SKM-1 (cell line): ENCODE measurements around the gene APOB.

Experiments used
- DNase-seq: peaks from one replicate; lab custom pipeline; 2025; ENCODE audit not compliant: unreplicated experiment; lab: John Stamatoyannopoulos, UW

The APOB gene

DNA sequence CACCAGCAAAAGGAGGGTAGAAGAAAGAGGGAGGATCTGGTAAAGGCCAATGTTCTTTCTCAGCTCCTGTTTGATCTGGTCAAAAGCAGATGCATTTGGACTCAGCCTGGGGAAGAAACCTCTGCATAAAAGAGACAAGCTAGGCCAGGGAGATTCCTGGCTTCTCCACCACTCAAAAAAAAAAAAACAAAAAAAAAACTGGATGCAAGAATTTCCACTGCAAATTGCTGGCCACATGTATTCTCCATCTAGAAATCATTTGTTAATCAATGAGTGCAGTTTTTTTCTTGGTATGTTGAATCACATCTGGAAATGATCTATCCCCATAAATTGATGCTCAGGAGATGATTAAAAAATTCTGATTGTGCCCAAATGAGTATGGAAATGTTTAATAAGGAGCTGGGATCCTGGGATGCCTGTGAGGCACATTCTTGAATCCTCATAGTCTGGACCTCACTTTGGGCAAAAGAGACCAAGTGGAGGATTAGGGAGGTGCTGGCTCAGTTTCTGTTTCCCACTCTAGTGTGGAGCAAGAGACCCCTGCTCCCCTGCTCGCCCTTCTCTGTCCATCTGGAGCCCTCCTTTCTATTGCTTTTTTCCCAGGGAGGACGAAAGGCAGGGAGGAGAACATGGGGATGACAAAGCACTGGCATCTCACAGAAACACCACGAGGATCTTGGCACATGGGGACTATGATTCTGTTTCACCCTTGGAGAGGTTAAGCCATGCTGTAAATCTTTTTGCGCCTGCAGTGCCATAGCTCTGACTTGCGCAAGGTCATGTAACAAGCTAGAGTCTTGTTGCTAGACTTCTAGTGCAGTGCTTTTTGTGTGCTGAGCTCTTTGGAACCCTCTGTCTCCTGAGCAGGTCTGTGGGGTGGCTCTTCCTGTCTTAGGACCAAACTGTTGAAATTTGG, 57.6 kb downstream of the APOB start:
- no peak for DNase-seq

DNA sequence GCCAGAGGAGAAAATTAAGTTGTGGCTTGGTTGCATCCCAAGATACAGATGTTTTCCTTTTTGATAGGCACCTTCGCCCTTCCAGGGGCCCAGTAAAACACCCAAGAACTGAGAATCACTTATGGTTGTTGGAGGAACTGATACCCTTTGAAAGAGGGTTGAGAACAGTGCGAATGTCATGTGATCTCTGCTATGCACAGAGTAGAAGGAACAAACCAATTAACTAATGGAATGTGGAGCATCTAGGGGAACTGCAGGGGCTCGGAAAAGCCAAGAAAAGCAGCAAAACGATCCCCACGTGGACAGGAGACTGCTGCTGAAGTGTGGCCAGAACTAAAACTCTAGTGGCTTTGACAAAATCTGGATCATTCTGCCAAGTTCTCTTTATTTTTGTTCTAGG, 58.8 kb downstream of the APOB start:
- no peak for DNase-seq

DNA sequence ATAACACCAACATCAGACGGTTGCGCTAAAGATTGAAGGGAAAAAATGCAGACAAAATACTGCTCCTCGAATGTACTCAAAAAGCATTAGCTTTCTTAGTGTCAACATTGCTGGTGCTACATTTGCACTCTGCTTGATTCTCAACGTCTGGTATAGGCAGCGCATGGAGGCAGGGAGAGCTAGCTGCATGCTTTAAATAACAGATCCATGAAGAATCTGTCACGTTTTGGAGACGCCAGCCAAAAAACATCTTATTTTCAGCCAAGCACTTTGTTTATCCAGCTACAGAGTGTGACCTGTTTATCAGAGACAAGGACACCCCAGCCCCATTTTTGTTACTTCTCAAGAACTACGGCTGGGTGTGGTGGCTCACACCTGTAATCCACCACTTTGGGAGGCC, 59.5 kb downstream of the APOB start:
- no peak for DNase-seq

DNA sequence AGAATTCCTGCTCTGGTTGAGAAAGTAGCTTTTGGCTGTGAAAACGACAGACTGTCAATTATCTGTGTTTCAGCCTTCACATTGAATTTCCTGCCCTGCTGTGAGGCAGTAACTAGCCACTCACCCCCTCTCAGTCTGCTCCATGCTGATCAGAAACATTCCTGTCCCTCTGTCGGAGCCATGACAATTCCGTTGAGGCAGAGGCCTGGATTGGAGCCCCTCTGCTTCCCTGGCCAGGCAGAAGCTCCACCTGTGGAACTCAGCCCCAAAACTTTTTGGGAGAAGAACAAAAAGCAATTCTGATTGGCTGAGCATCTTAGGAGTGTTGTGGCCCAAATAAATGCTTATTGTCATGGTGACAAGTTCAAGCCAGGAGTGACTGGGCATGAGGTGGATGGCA, 60.0 kb downstream of the APOB start:
- DNase-seq, result no peak

DNA sequence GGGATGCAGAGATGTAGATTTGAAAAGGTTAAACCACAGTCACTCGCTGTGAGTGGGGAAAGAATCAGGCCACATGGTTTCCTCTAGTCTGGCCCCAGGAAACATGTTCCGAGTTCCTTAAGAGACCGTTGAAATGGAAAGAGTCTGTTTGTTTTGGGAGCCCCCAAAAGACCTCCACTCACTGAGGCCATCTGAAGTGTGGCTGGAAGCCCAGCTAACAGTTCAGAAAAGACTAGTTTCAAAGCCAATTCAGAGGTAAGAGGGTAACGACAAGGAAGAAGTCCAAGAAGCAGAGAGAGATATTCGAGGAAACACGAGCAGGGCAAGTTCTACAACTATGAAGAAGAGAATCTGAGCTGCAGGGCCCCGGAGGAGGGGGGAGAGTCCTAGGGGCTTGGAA, 61.0 kb downstream of the APOB start:
- DNase-seq, result no peak

DNA sequence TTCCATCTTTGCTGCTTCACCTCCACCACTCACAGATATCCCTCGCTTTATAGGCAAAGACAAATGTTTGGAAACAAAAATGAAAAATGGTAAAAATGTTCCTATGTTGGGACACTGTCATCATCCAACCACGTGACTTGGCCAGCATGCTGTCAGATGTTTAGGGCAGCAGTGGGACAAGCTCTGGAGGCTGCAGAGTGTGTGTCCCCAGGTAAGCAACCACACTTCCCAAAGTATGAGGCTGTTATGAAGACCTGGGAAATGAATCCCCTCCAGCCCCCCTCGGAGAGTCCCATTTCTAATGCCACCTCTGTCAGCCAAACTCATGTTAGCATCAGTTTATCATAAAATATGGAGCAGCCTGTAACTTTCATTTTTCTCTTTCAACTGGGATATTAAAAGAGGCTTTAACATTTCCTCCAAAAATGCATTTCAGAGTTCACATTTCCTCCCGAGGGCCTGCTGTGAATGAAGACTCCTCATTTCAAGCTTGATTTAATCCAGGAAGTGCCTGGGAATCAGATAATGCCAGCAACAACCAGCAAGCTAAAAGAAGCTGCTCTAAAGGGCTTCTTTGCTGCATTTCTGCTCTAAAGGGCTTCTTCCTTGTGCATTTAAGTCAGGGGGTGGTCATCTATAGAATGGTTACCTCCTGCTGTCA, 66.2 kb downstream of the APOB start:
- DNase-seq, result no peak

DNA sequence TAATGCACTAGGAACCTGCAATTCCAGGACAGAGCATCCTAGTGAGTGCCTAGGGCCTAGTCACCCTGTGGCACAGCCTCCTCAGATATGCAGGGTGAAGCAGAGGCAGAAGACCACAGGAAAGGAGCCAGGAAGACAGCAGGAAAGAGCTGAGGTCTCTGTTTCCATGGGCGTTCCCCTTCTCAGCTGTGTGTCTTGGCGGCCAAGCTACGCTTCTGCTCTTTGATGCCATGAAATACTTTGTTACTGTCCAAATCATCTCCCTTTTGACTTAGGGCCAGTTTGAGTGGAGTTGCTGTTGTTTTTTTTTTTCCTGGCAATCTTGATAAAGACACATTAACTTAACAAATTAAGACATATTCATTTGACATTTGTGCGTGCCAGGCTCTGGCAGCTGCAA, 67.3 kb downstream of the APOB start:
- DNase-seq, result no peak

DNA sequence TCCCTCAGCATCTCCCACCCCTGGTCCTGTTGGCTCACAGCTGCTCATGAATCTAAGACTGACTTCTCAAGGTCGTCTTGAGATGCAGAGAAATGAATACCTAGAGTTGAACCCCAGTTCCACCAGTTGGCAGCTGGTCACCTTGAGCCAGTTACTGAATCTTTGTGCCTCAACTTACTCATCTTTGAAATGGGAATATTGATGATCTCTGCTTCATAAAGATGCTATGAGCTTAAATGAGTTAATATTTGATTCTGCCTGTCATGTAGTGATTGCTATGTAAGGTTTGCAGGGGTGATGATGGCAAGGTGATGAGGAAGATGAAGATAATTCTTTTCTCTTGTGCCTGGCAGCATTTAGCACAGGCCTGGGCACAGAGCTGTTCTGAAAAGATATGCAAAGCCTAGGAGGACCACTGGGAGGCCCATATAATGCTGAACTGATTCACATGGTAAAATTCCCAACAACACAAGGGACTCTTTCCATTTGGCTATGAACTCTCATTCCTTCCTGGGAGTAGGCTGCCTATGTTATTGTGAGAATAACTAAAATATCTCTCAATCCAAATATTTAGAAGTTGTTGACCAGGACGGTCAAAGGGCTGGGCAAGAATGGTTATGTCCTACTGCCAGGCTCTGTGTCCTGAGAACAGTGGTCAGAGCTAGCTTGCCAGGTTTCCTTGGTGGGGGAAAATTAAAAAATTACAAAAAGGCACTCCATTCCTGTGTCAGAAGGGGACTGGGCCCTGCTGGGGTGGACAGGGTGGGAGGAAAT, 70.9 kb downstream of the APOB start:
- DNase-seq, result no peak

DNA sequence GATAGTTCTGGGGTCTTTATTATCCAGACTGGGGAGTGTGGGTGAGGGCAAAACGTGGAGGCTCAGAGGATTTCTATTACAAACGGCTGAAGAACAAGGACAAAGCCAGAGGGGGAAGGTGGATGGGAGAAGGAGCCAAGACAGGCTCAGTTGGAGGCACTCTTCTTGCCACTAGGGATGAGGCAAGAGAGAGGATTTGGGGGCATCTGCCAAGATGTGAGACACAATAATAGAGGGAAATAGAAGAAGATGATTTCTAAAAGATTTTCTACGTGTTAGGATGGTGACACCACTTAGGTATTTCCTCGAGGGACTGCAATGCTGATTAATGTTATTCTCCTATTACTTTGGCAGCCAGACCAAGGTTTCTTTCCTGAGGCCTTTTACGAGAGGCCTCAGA, 71.8 kb downstream of the APOB start:
- DNase-seq, result no peak

DNA sequence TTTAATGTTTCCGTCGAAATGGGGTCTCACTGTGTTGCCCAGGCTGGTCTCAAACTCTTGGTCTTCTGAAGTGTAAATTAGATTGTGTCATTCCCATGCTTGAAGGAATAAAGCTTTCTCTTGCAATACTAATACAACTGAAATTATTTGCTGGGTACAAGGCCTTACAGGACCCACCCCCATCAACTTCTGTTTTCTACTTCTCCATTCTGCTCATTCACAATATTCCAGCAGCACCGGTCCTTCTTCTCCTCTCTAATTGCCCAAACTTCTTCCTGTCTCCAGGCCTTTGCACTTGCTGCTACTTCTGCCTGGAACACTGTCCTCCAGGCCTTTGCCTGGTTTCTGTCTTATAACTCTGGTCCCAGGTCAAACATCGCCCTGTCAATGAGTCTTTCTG, 73.8 kb downstream of the APOB start:
- DNase-seq, result peak; percentile 22

DNA sequence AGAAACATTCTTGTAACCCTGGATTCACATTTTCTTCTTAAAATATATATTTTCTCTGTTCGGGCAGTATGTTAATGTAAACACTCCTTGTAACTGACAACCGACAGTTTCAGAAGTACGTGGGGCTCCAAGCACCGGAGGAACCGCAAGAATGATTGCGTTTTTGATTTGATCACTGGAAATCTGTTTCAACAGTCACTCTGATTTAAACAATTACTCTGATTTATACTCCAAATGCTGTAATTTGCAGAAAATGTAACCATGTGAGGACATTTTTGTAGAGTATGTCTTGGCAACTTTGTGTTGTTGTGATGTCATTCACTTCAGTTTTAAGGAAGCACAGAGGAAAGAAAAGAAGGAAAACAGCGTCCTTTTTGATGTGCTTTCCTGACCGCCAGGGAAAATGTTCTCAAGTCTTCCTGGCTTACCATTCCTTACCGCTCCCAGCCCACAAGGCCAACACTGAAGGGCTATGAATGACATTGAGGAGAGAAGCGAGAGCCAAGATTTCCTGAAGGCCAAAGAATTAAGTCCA, 77.7 kb downstream of the APOB start:
- no peak for DNase-seq

DNA sequence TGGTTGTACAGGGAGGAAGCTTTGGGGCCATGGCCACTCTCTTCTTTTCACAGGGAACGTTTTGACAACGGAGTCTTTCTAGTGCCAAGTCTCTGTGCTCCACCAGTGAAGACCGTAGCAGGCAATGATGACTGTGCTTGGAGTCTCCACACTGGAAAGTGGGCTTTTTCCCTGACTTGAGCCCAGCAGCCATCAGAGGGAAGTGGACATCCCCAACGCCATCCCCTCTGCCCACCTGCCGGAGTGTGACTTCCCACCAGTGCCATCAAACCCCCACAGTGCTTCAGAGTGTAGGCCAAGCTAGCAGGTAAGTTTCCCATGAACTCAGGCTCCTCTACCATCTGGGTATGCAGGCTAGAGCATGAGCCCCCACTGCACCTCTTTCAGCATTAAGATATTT, 78.7 kb downstream of the APOB start:
- no peak for DNase-seq

DNA sequence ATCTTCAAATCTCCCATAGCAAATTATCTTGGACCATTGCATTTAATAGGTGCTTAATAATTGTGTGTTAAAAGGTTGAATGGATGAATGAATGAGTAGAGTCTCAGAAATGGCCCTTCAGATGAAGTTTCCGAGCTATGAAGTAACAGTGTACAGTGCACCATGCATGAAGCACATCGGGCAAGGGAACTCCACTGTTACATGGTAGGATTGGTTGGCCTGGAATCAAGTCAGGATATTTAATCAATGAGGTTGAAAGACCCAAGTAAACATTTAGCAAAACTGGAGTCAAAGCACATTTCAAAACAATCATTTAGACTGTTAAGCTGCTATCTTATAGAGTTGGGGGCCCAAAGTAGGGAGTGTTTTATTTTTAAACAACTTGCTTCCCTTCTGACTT, 80.0 kb downstream of the APOB start:
- DNase-seq, result no peak

DNA sequence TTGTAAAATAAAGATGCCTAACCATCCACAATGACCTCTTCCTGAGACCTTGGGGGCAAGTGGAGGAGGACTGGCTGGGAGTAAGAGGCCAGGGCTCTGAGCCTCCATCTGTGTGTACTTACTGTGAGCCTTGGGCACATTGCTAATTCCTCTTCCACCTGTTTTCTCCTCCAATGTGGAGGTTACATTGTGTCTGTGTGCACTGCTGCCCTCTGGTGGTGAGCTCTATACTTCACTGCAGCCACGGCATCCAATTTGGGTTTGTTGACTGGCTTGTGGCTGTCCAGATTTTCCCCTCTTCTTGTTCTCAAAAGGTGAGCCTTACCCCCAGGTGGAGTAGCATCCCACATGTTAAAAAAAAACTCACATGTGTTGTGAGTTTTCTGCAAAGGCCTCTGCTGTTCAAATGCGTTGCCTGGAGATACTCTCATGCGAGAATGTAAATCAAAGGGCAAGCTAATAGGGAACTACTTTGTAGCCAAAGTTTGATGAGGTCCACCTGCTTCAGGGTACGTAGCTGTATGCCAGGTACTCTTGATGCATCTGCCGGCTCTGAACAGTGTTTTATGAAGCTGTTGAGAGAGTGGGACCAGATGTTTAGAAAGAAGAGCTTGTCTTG, 80.8 kb downstream of the APOB start:
- peak; percentile 20 for DNase-seq

DNA sequence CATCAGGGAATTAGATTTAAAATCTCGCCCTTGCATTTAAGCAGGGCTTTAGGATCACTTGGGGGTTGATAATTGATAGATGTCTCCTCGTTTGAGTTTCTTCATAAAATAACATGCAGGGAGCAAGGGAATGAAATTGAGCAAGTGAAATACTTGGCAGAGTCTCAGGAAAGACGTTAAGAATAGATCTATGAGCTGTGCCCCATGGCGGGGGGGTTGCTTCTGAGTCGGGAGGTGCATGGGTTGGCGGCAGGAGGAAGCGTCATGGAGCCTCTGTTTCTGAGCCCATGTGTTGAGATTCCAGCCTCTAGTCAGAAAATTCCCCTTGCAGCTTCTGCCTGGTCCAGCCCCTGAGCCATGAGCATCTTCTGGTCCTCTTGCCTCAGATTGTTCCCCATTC, 82.0 kb downstream of the APOB start:
- no peak for DNase-seq

DNA sequence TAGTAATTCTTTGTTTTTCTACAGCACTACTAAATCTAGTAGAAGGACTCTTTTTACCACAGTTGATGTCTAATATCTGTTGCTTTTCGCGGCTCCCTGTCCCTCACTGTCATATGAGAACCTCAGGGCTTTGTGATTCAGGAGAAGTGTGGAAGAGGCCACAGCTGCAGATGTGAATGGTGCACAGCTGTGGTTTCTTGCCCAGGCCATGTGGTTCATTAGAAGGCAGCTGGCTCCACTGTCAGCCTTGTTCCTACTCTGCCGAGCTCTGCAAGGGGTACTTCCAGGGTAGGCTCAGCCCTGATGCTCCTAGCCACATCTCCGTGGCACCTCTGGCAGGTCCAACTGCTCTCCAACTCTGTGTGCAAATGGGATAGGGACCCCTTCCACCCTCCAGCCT, 83.9 kb downstream of the APOB start:
- DNase-seq, result no peak

DNA sequence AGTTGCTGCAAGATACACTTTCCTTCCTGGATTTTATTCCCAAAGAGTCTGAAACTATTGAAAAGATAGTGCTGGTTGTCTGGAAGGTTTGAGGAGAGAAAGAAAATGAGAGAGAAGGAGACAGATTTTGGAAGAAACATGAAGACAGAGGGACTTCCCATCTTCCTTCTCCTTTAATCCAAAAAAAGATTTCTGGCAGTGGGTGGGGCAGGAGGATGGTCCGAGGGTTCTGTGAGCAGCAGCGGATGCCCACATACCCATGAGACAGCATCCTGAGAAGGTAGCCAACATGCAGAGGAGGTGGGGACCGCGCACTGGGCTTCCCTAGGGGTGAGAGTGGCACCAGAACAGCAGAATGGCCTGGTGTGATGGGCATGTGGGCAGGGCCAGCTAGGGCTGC, 84.6 kb downstream of the APOB start:
- DNase-seq, result no peak

DNA sequence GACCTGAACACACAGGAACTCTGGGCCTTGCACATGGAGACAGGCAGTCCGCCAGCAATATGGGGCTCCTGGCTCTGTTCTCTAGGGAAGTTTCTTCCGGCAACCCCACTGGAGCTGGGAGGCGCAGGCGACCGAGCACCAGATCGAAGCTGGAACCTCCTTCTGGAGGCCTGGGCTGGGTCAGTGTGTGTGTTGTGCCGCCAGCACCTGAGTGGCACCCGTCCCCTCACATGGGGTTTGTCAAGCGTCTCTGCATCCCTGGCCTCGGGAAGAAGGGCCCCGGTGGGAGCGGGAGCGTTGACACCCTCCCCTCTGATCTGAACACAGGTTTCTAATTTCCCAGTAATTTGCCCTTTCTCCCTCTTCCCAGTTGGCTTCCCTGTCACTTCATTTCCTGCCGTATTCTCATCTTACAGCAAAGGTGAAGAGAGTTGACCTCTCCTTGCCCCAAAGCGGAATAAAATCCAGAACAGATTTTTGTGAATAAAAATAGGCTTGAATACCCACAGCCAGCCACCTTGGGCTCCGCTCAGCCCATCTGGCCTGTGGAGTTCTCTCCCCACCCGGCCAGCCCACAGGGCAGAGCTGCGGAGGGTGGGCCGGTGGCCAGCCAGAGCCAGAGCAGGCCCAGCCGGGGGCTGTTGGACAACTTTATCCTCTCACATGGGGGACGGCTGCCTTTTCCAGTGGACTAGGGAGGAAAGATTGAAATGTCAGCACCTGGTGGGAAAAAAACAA, 85.9 kb downstream of the APOB start:
- DNase-seq, result no peak

DNA sequence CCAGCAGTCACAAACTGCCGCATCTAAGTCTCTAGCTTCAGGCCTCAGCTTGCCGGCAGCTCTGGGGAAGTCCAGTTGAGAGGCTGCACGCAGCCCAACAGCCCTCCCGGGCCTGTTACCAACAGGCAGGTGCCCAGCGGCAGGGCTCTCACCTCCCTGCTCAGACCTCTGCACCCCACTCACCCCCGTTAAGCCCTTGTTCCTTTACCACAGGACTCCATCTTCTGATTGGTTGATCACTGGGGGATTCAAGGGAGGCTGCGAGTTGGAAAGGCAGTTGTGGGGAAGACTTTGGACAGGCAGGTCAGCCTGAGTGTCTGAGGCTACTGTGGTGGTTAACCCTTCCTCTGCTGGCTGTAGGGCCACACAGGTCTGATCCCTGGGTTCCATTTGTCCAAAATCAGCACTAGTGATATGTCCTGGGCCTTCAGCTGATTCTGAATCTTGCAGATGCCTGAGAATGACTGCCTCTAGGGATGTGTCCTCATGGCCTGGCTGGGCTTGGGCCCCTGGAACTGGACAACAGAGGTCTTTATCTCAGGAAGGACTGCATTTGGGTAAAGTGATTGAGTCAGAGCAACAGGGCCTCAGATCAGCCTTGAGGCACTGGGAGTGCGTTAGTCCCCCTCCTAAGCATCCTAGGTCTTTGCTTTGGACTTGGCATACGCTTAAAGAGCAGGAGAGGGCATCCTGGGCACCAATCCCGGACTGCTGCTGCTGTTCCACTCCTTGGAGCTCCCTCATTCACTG, 88.4 kb downstream of the APOB start:
- no peak for DNase-seq
